H1 (cell line): ENCODE measurements around the gene GRK5. TPM values are rescaled to one million over a fixed set of nuclear protein-coding genes. Genes with fewer than 3 reads are reported as not detected.
"Not testable (repeated sequence)": the region's sequence is repeated elsewhere in the genome, so short reads cannot be mapped to it uniquely, and the experiment has no call there.

Experiments used
- CTCF ChIA-PET: fragments of 300-600 bp; sonication (Branson Sonifier 250); formaldehyde crosslinking; loops from one replicate; lab custom pipeline; 2021; ENCODE audit not compliant: partially characterized antibody; lab: Charles Lee
- POLR2A ChIA-PET: fragments of 300-600 bp; sonication (Branson Sonifier 250); formaldehyde crosslinking; loops from one replicate; lab custom pipeline; 2021; ENCODE audit warnings: inconsistent platforms; ENCODE audit not compliant: partially characterized antibody; lab: Charles Lee
- DNase-seq, 2 experiments: peaks; one replicate each; pipeline versions ENCODE4 v3.0.0 to v3.0.0-alpha.2; 2010 to 2022; ENCODE audit warnings: low spot score in 2 of 2, low read depth in 1 of 2, mixed read lengths in 1 of 2
- FAIRE-seq: peaks from 2 replicates; lab custom pipeline; 2011; peaks lifted over from hg19 to GRCh38; lab: Jason Lieb, UNC
- H2AFZ ChIP-seq: 2 replicates; pipeline ENCODE4 v1.8.1; 2012; ENCODE audit warnings: low read length, inconsistent platforms
- H2AK5ac ChIP-seq: 2 replicates; pipeline ENCODE4 v1.6.1; 2013; ENCODE audit warnings: low read depth, low read length
- H2BK120ac ChIP-seq: replicated peaks from 2 replicates; pipeline ENCODE3; 2013; ENCODE audit warnings: low read depth, low read length, inconsistent platforms
- H2BK12ac ChIP-seq: 2 replicates; pipeline ENCODE4 v1.6.1; 2013; ENCODE audit warnings: low read depth, low read length
- H2BK15ac ChIP-seq: 2 replicates; pipeline ENCODE4 v1.6.1; 2013; ENCODE audit warnings: low read length
- H2BK20ac ChIP-seq: 2 replicates; pipeline ENCODE4 v1.6.1; 2013; ENCODE audit warnings: low read length
- H2BK5ac ChIP-seq: 2 replicates; pipeline ENCODE4 v1.6.1; 2013; ENCODE audit warnings: low read depth, low read length
- H3K14ac ChIP-seq: 2 replicates; pipeline ENCODE4 v1.6.1; 2013; ENCODE audit warnings: inconsistent platforms; ENCODE audit not compliant: insufficient read length
- H3K18ac ChIP-seq: 2 replicates; pipeline ENCODE4 v1.6.1; 2013; ENCODE audit warnings: low read length; ENCODE audit errors: extremely low read depth
- H3K23ac ChIP-seq: 2 replicates; pipeline ENCODE4 v1.6.1; 2013; ENCODE audit warnings: inconsistent platforms; ENCODE audit not compliant: insufficient read length
- H3K23me2 ChIP-seq: 2 replicates; pipeline ENCODE4 v1.6.1; 2013; ENCODE audit warnings: low read depth, low read length
- H3K27ac ChIP-seq: 2 replicates; pipeline ENCODE4 v1.6.1; 2011; ENCODE audit warnings: low read depth, low read length, inconsistent platforms
- H3K27me3 ChIP-seq, 4 experiments: replicated peaks in 1 of 4; 1 replicate in 1 of 4; 2 replicates in 3 of 4; pipeline versions ENCODE4 v1.6.1 to v1.8.1; 2011 to 2013; ENCODE audit warnings: low read length in 3 of 4, mild to moderate bottlenecking in 3 of 4, inconsistent platforms in 2 of 4, mixed read lengths in 2 of 4, moderate library complexity in 1 of 4; ENCODE audit not compliant: control insufficient read depth in 3 of 4, insufficient read depth in 3 of 4; ENCODE audit errors: extremely low read depth in 1 of 4
- H3K36me3 ChIP-seq, 4 experiments: 2 replicates each; pipeline versions ENCODE4 v1.6.1 to v1.8.1; 2011 to 2013; ENCODE audit warnings: mild to moderate bottlenecking in 4 of 4, low read length in 3 of 4, moderate library complexity in 2 of 4, control low read depth in 1 of 4, inconsistent platforms in 1 of 4; ENCODE audit not compliant: insufficient read depth in 4 of 4, control insufficient read depth in 2 of 4
- H3K4ac ChIP-seq: replicated peaks from 2 replicates; pipeline ENCODE3; 2013; ENCODE audit warnings: low read length, low read depth, mixed read lengths, inconsistent platforms; ENCODE audit not compliant: insufficient read length
- H3K4me1 ChIP-seq, 4 experiments: replicated peaks in 1 of 4; 1 replicate in 1 of 4; 2 replicates in 3 of 4; pipeline versions ENCODE4 v1.6.1 to v1.8.1; 2011 to 2013; ENCODE audit warnings: low read length in 3 of 4, inconsistent platforms in 2 of 4, mixed read lengths in 1 of 4; ENCODE audit not compliant: insufficient read depth in 4 of 4, control insufficient read depth in 3 of 4
- H3K4me2 ChIP-seq, 2 experiments: 2 replicates each; pipeline versions ENCODE4 v1.6.1 to v1.8.1; 2011 to 2013; ENCODE audit warnings: low read depth in 2 of 2, low read length in 2 of 2, control low read depth in 1 of 2, inconsistent platforms in 1 of 2, mild to moderate bottlenecking in 1 of 2; ENCODE audit not compliant: insufficient read depth in 1 of 2
- H3K4me3 ChIP-seq, 4 experiments: fragments of 200-600, 300-600 bp in 1 of 4; sonication (generic), shearing (Covaris generic), sonication (Bioruptor Twin) in 1 of 4; 2 replicates each; pipeline versions ENCODE4 v1.5.1 to v1.8.1; 2011 to 2016; ENCODE audit warnings: low read length in 4 of 4, low read depth in 3 of 4, control low read depth in 2 of 4, inconsistent platforms in 2 of 4, mild to moderate bottlenecking in 2 of 4, mixed read lengths in 1 of 4, moderate library complexity in 1 of 4; ENCODE audit not compliant: insufficient read depth in 2 of 4; ENCODE audit errors: extremely low read depth in 1 of 4
- H3K56ac ChIP-seq: replicated peaks from 2 replicates; pipeline ENCODE3; 2013; ENCODE audit warnings: low read depth, mild to moderate bottlenecking, mixed read lengths, low read length, inconsistent platforms; ENCODE audit not compliant: insufficient read length
- H3K79me1 ChIP-seq: 2 replicates; pipeline ENCODE4 v1.6.1; 2013; ENCODE audit warnings: low read depth, low read length, control low read depth
- H3K79me2 ChIP-seq, 2 experiments: 2 replicates each; pipeline versions ENCODE4 v1.6.1 to v1.8.1; 2012 to 2013; ENCODE audit warnings: low read length in 2 of 2, mild to moderate bottlenecking in 2 of 2, inconsistent platforms in 1 of 2; ENCODE audit not compliant: insufficient read depth in 2 of 2, control insufficient read depth in 1 of 2
- H3K9ac ChIP-seq, 4 experiments: replicated peaks in 1 of 4; 1 replicate in 1 of 4; 2 replicates in 3 of 4; pipeline versions ENCODE4 v1.6.1 to v1.8.1; 2011 to 2013; ENCODE audit warnings: low read depth in 3 of 4, low read length in 3 of 4, control low read depth in 2 of 4, mild to moderate bottlenecking in 2 of 4, moderate library complexity in 2 of 4, inconsistent platforms in 1 of 4; ENCODE audit errors: extremely low read depth in 1 of 4
- H3K9me3 ChIP-seq, 2 experiments: 2 replicates each; pipeline versions ENCODE4 v1.6.1 to v1.8.1; 2012 to 2013; ENCODE audit warnings: mild to moderate bottlenecking in 2 of 2, moderate library complexity in 2 of 2, control low read depth in 1 of 2, inconsistent platforms in 1 of 2, low read depth in 1 of 2, low read length in 1 of 2, mixed read lengths in 1 of 2; ENCODE audit not compliant: insufficient read depth in 2 of 2
- H4K20me1 ChIP-seq, 2 experiments: replicated peaks in 1 of 2; 2 replicates each; pipeline versions ENCODE3 to v1.8.1; 2011 to 2013; ENCODE audit warnings: inconsistent platforms in 2 of 2, low read length in 2 of 2, mild to moderate bottlenecking in 1 of 2; ENCODE audit not compliant: insufficient read depth in 2 of 2, control insufficient read depth in 1 of 2
- H4K5ac ChIP-seq: 2 replicates; pipeline ENCODE4 v1.6.1; 2013; ENCODE audit warnings: low read length, low read depth, mixed read lengths, inconsistent platforms; ENCODE audit not compliant: insufficient read length
- H4K8ac ChIP-seq: 2 replicates; pipeline ENCODE4 v1.8.0; 2013; ENCODE audit warnings: mild to moderate bottlenecking, moderate library complexity, low read length, inconsistent platforms; ENCODE audit not compliant: insufficient read depth; ENCODE audit errors: extremely low read depth
- H4K91ac ChIP-seq: replicated peaks from 2 replicates; pipeline ENCODE3; 2013; ENCODE audit warnings: low read length, mixed read lengths, inconsistent platforms; ENCODE audit not compliant: insufficient read length
- WGBS, 2 experiments: shearing (Covaris generic) in 1 of 2; methylation state at CpG; one replicate each; pipeline versions ENCODE4 v1.1.6 to v1.1.7; 2013 to 2015; ENCODE audit warnings: low lambda C conversion rate in 2 of 2, mixed read lengths in 2 of 2, inconsistent platforms in 1 of 2, low coverage in 1 of 2, missing lambda C conversion rate in 1 of 2; ENCODE audit not compliant: insufficient replicate concordance in 2 of 2, insufficient coverage in 1 of 2, insufficient read length in 1 of 2; ENCODE audit errors: extremely low coverage in 1 of 2, missing lambda C conversion rate in 1 of 2; 5-methylcytosine and 5-hydroxymethylcytosine counted together
- polyA plus RNA-seq, 7 experiments: library from polyadenylated mRNA; depleted of rRNA in 3 of 7; stranded (reverse) in 5 of 7; unstranded in 2 of 7; fragments of >200 nt in 5 of 7; fragments of 200-250 nt in 2 of 7; gene quantifications; 1 replicate in 5 of 7; 2 replicates in 1 of 7; 4 replicates in 1 of 7; pipeline versions ENCODE4 v1.2.1 to v1.2.3, GENCODE V29; 2011 to 2013; ENCODE audit warnings: missing spikeins in 2 of 7, mixed read lengths in 2 of 7
- total RNA-seq: library from RNA; stranded (reverse); fragmentation: NEBNext Ultra II Directional; extraction: Animal tissue kit (Norgen Biotek cat#: 25700); gene quantifications from 2 replicates; pipeline ENCODE4 v1.2.1, GENCODE V29; 2021

GRK5 gene
- total and polyA plus RNA-seq, 2 of the 8 experiments (the other 6 are each of a cell fraction or from before 2014, with no cell fraction given) = 0.54 to 2.5 TPM

- WGBS, 2 experiments = 73% methylated on average over 1 of the region's 4 CpGs; no CpG with 5 or more reads in 1 of the 2 experiments
- H4K8ac ChIP-seq = not testable (repeated sequence)
- CTCF ChIA-PET = interaction anchor here (0.9 to 1.3 kb wide), 2 partner anchors 14 to 81 kb away, joined by 3 to 4 read pairs; no protein-coding TSS in a partner anchor
Measured at GRCh38 chr10:119276194-119276593, 68.8 kb downstream of the GRK5 start.

More at GRCh38 chr10:119276194-119276593, 68.8 kb downstream of the GRK5 start:
- H3K56ac ChIP-seq, H4K5ac ChIP-seq, FAIRE-seq, H3K79me2 ChIP-seq, H3K27ac ChIP-seq, H3K14ac ChIP-seq, H3K23ac ChIP-seq, H3K23me2 ChIP-seq, H2AFZ ChIP-seq, H3K36me3 ChIP-seq, H3K79me1 ChIP-seq, DNase-seq, POLR2A ChIA-PET, H2AK5ac ChIP-seq, H2BK15ac ChIP-seq, H3K4me3 ChIP-seq, H2BK12ac ChIP-seq, H3K4ac ChIP-seq, H3K9ac ChIP-seq, H2BK5ac ChIP-seq, H3K4me2 ChIP-seq, H3K4me1 ChIP-seq, H3K18ac ChIP-seq, H3K9me3 ChIP-seq, H4K20me1 ChIP-seq, H4K91ac ChIP-seq, H2BK20ac ChIP-seq, H3K27me3 ChIP-seq, H2BK120ac ChIP-seq: not testable (repeated sequence)
